HG03442 (cell line): ENCODE data around the gene CDC42BPB.

Experiments used
- ATAC-seq: cut with Tn5 transposase; IDR thresholded peaks from one replicate; pipeline ENCODE4 v1.9.1; 2021; ENCODE audit warnings: mild to moderate bottlenecking, moderate library complexity; ENCODE audit not compliant: unreplicated experiment

CDC42BPB gene

GRCh38 chr14:103074729-103075367 is 17.5 kb upstream of the CDC42BPB start:
- no peak for ATAC-seq

GRCh38 chr14:103073876-103074728 is 16.8 kb upstream of the CDC42BPB start:
- no peak for ATAC-seq

GRCh38 chr14:103073367-103073875 is 16.1 kb upstream of the CDC42BPB start:
- ATAC-seq = no peak

GRCh38 chr14:103072595-103073366 is 15.4 kb upstream of the CDC42BPB start:
- no peak for ATAC-seq

GRCh38 chr14:103071544-103072251 is 14.3 kb upstream of the CDC42BPB start:
- ATAC-seq = no peak

- no peak for ATAC-seq
Observed at GRCh38 chr14:103070971-103071542, 13.7 kb upstream of the CDC42BPB start.

- ATAC-seq = no peak
Observed at GRCh38 chr14:103070263-103070885, 13.0 kb upstream of the CDC42BPB start.

- ATAC-seq = no peak
Observed at GRCh38 chr14:103068351-103069073, 11.2 kb upstream of the CDC42BPB start.

- no peak for ATAC-seq
Observed at GRCh38 chr14:103067231-103067954, 10.0 kb upstream of the CDC42BPB start.

GRCh38 chr14:103066399-103066798 is 9.1 kb upstream of the CDC42BPB start:
- no peak for ATAC-seq

GRCh38 chr14:103065861-103066260 is 8.5 kb upstream of the CDC42BPB start:
- no peak for ATAC-seq

- ATAC-seq = no peak
Observed at GRCh38 chr14:103064978-103065377, 7.6 kb upstream of the CDC42BPB start.

GRCh38 chr14:103064436-103064835 is 7.1 kb upstream of the CDC42BPB start:
- no peak for ATAC-seq

GRCh38 chr14:103061482-103061976 is 4.2 kb upstream of the CDC42BPB start:
- ATAC-seq = no peak

GRCh38 chr14:103059556-103059955 is 2.2 kb upstream of the CDC42BPB start:
- ATAC-seq = no peak

- no peak for ATAC-seq
Observed at GRCh38 chr14:103058164-103059055, 1.1 kb upstream of the CDC42BPB start.

- ATAC-seq = no peak
Observed at GRCh38 chr14:103057028-103057371, 349 bp downstream of the CDC42BPB start.
